ENCODE measurements around the gene PSMD3.
"Not testable (repeated sequence)": the region's sequence is repeated elsewhere in the genome, so short reads cannot be mapped to it uniquely, and the experiment has no call there.

PSMD3 gene

DNA sequence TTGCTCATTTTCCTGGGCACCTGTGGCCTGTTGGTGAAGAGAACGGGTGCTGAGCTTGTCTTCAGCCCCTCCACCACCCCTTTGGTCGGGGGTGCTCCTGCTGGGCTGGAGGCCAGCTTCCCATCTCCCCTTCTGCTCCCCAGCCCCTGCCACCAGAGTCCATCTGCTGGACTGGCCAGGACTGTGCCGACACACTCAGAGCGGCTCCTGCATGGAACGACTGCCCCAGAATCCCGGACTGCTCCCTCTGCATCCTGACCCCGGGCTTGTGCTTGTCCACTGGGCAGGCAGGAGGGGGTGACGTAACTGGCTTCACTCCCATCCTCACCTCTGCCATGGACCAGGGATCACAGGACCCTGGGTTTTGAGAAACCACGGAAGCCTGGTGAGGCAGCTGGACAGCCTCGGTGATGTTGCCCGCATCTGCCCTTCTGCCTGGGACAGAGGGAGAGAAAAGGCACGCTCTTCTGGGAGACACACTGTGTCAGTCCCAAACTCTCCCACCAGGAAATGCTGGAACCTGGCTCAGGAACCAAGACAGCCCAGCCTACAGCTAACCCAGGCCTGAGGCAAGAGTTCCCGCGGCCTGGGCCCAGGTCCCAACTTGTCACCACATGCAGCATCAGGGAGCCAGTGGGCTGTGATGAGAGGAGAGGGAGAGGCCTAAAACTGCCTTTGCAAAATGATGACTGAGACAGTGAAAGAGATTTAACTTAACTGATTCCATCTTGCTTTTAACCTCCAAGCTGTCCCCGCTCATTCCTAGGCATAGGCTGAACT lies 33.9 kb upstream of the PSMD3 start:
- no peak overlapping the region for H3K4me3 ChIP-seq (ENCODE audit: low read length)
- H3K27ac ChIP-seq (ENCODE audit: low read length) = no peak overlapping the region
- WGBS (ENCODE audit: insufficient coverage, insufficient read length) = no CpG with 5 or more reads among the region's 15 CpGs
- DNase-seq (ENCODE audit: low read depth, low spot score) = no peak
- no peaks in the 10 kb centered on the region; the same call in 1 of the 2 replicates for H3K4me1 ChIP-seq (ENCODE audit: control insufficient read depth, insufficient read depth, low read length)
- H3K9me3 ChIP-seq (ENCODE audit: control insufficient read depth, insufficient read depth, low read length) = no peaks in the 10 kb centered on the region
- no peaks in the 10 kb centered on the region for H3K27me3 ChIP-seq (ENCODE audit: control insufficient read depth, insufficient read depth, low read length)
- H3K36me3 ChIP-seq (ENCODE audit: control insufficient read depth, insufficient read depth, low read length) = no peaks in the 10 kb centered on the region

GRCh38 chr17:39948489-39948828 lies 32.1 kb upstream of the PSMD3 start:
- not testable (repeated sequence) for H3K27ac ChIP-seq (ENCODE audit: low read length); DNase-seq (ENCODE audit: low read depth, low spot score); H3K9me3 ChIP-seq (ENCODE audit: control insufficient read depth, insufficient read depth, low read length); H3K27me3 ChIP-seq (ENCODE audit: control insufficient read depth, insufficient read depth, low read length); H3K4me1 ChIP-seq (ENCODE audit: control insufficient read depth, insufficient read depth, low read length); H3K36me3 ChIP-seq (ENCODE audit: control insufficient read depth, insufficient read depth, low read length); H3K4me3 ChIP-seq (ENCODE audit: low read length)
- no CpG with 5 or more reads among the region's 5 CpGs for WGBS (ENCODE audit: insufficient coverage, insufficient read length)

DNA sequence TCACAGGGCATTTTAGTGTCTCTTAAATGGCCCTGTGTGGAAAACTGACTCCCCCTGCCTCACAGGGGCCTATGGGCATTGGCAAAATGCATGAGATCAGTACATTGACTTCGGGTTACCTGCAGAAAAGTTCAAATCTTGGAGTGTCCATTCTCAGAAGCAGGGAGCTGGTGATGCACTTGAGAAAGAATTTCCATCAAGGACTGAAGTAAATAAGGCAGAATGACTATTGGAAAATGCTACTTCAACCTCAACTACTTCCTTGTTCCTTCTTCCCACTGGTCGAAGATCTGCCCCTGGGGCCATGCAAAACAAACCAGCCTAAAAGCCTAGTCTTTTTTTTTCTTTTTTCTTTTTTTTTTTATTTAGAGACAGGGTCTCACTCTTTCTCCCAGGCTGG lies 31.6 kb upstream of the PSMD3 start:
- H3K4me3 ChIP-seq (ENCODE audit: low read length) = no peak overlapping the region
- no peaks in the 10 kb centered on the region for H3K9me3 ChIP-seq (ENCODE audit: control insufficient read depth, insufficient read depth, low read length)
- DNase-seq (ENCODE audit: low read depth, low spot score) = no peak
- no peak overlapping the region for H3K27ac ChIP-seq (ENCODE audit: low read length)
- no peaks in the 10 kb centered on the region; the same call in none of the 2 replicates for H3K4me1 ChIP-seq (ENCODE audit: control insufficient read depth, insufficient read depth, low read length)
- H3K36me3 ChIP-seq (ENCODE audit: control insufficient read depth, insufficient read depth, low read length) = no peaks in the 10 kb centered on the region
- no peaks in the 10 kb centered on the region for H3K27me3 ChIP-seq (ENCODE audit: control insufficient read depth, insufficient read depth, low read length)
- WGBS (ENCODE audit: insufficient coverage, insufficient read length) = no CpG with 5 or more reads among the region's 2 CpGs

DNA sequence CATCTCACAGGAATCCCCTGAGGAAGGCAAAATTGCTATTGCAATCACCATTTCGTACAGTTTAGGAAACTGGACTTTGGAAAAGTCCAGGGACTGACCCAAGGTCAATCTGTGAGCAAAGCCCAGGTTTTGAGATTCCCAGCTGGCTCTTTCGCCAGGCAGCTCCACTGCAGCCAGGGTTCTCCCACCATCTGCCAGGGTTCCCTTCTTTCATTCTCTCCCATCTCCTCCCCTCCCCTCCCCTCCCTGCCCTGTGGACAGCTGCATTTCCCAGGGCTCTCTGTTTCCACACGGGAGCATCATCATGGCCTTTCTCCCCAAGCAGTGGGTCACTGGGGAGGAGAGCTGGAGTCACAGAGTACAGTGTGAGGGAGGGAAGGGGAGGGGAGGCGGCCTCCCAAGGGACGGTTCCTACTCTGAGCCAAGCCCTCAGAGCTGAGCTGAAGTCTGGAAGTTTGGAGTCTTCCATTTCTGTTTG lies 29.7 kb upstream of the PSMD3 start:
- Histone ChIP-seq H3K4me3 (ENCODE audit: low read length) (no peak overlapping the region), H3K27ac (ENCODE audit: low read length) (no peak overlapping the region), H3K4me1 (ENCODE audit: control insufficient read depth, insufficient read depth, low read length) (no peaks in the 10 kb centered on the region; the same call in 1 of the 2 replicates), H3K9me3 (ENCODE audit: control insufficient read depth, insufficient read depth, low read length) (no peaks in the 10 kb centered on the region), H3K36me3 (ENCODE audit: control insufficient read depth, insufficient read depth, low read length) (no peaks in the 10 kb centered on the region), H3K27me3 (ENCODE audit: control insufficient read depth, insufficient read depth, low read length) (no peaks in the 10 kb centered on the region)
- WGBS (ENCODE audit: insufficient coverage, insufficient read length) = no CpG with 5 or more reads among the region's 5 CpGs
- DNase-seq (ENCODE audit: low read depth, low spot score) = no peak

- no peak for DNase-seq (ENCODE audit: low read depth, low spot score)
- Histone ChIP-seq H3K4me3 (ENCODE audit: low read length) (peak overlapping the region; percentile 35), H3K9me3 (ENCODE audit: control insufficient read depth, insufficient read depth, low read length) (no peaks in the 10 kb centered on the region), H3K27me3 (ENCODE audit: control insufficient read depth, insufficient read depth, low read length) (no peaks in the 10 kb centered on the region), H3K4me1 (ENCODE audit: control insufficient read depth, insufficient read depth, low read length) (no peaks in the 10 kb centered on the region; the same call in 1 of the 2 replicates), H3K36me3 (ENCODE audit: control insufficient read depth, insufficient read depth, low read length) (no peaks in the 10 kb centered on the region), H3K27ac (ENCODE audit: low read length) (no peak overlapping the region)
- WGBS (ENCODE audit: insufficient coverage, insufficient read length) = no CpG with 5 or more reads among the region's 22 CpGs
Observed at GRCh38 chr17:39951924-39952679, 28.5 kb upstream of the PSMD3 start.

DNA sequence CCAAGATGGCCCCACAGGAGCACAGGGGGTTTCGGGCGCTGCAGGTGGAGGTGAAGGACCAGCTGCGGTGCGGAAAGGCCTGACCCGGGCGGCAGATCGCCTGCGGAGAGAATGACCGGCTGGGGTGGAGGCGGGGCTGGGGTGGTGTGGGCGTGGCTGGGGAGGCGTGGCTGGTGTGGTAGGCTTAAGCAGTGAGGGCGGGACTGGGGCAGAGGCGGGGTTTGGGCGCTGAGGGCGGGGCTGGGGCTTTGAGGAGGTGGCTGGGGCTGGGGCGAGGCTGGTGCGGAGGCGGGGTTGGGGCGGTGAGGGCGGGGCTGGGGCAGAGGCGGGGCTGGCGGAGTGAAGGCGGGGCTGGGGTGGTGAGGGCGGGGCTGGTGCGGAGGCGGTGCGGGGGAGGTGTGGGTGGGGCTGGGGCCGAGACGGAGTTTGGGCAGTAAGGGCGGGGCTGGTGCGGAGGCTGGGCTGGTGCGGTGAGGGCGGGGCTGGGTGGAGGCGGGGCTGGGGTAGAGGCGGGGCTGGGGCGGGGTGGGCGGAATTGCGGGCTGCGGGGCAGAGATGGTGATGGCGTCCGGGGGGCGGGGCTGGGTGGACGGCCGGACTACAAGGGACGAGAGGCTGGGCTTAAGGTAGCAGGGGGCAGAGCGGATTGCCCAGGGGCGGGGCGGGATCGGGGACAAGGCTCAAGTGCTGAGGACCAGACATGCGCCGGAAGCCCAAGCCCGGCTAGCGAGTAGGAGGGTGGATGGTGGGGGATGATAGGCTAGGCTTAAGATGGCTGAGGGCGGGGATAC lies 27.7 kb upstream of the PSMD3 start:
- Histone ChIP-seq H3K4me3 (ENCODE audit: low read length) (peak overlapping the region; percentile 35), H3K27ac (ENCODE audit: low read length) (no peak overlapping the region), H3K27me3 (ENCODE audit: control insufficient read depth, insufficient read depth, low read length) (no peaks in the 10 kb centered on the region), H3K4me1 (ENCODE audit: control insufficient read depth, insufficient read depth, low read length) (no peaks in the 10 kb centered on the region; the same call in 1 of the 2 replicates), H3K36me3 (ENCODE audit: control insufficient read depth, insufficient read depth, low read length) (no peaks in the 10 kb centered on the region), H3K9me3 (ENCODE audit: control insufficient read depth, insufficient read depth, low read length) (no peaks in the 10 kb centered on the region)
- peak; percentile 98 for DNase-seq (ENCODE audit: low read depth, low spot score)
- no CpG with 5 or more reads among the region's 55 CpGs for WGBS (ENCODE audit: insufficient coverage, insufficient read length)

DNA sequence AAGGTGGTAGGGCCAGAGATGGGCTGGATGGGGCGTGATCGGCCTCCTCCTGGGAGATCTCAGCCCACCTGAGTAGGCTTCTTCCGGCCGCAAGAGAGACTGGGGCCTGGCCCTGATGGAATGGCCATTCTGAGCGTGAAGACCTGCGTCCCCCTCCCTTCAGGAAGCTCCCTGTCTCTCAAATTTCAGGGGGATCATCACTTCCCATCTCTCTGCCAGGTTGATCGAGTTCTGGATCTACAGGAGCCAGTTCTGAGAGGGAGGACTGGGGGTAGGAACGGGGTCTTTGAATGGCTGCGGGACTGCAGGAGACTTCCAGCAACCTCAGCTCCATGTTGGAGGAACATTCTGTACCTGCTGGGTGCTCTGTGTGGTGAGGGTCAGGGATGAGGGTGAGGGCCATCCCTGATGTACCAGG lies 27.1 kb upstream of the PSMD3 start:
- peak overlapping the region; percentile 43; the same call in 1 of the 2 replicates for H3K4me3 ChIP-seq (ENCODE audit: low read length)
- H3K27me3 ChIP-seq (ENCODE audit: control insufficient read depth, insufficient read depth, low read length) = no peaks in the 10 kb centered on the region
- no peaks in the 10 kb centered on the region for H3K9me3 ChIP-seq (ENCODE audit: control insufficient read depth, insufficient read depth, low read length)
- no CpG with 5 or more reads among the region's 9 CpGs for WGBS (ENCODE audit: insufficient coverage, insufficient read length)
- H3K36me3 ChIP-seq (ENCODE audit: control insufficient read depth, insufficient read depth, low read length) = no peaks in the 10 kb centered on the region
- no peak overlapping the region for H3K27ac ChIP-seq (ENCODE audit: low read length)
- H3K4me1 ChIP-seq (ENCODE audit: control insufficient read depth, insufficient read depth, low read length) = no peaks in the 10 kb centered on the region; the same call in 1 of the 2 replicates
- DNase-seq (ENCODE audit: low read depth, low spot score) = no peak

- no CpG with 5 or more reads among the region's 4 CpGs for WGBS (ENCODE audit: insufficient coverage, insufficient read length)
- H3K36me3 ChIP-seq (ENCODE audit: control insufficient read depth, insufficient read depth, low read length) = no peaks in the 10 kb centered on the region
- no peak overlapping the region for H3K4me3 ChIP-seq (ENCODE audit: low read length)
- H3K4me1 ChIP-seq (ENCODE audit: control insufficient read depth, insufficient read depth, low read length) = no peaks in the 10 kb centered on the region; the same call in 1 of the 2 replicates
- DNase-seq (ENCODE audit: low read depth, low spot score) = no peak
- H3K9me3 ChIP-seq (ENCODE audit: control insufficient read depth, insufficient read depth, low read length) = no peaks in the 10 kb centered on the region
- no peak overlapping the region for H3K27ac ChIP-seq (ENCODE audit: low read length)
- H3K27me3 ChIP-seq (ENCODE audit: control insufficient read depth, insufficient read depth, low read length) = no peaks in the 10 kb centered on the region
Observed at GRCh38 chr17:39954876-39955275, 25.7 kb upstream of the PSMD3 start.

DNA sequence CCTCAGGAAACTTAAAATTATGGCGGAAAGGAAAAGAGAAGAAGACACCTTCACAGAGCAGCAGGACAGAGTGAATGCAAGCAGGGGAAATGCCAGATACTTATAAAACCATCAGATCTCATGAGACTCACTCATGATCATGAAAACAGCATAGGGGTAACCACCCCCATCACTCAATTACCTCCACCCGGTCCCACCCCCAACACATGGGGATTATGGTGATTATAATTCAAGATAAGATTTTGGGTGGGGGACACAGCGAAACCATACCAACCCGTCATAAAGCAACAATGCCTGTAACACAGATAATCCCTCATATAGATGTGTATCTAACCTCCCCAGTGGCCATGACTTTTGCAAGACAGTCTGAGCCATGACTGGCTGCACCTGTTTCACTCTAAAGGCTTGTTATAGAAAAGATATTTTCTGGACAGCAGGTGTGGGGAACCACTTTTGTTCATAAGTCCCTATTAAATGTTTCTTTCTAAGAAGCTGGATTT lies 24.8 kb upstream of the PSMD3 start:
- H3K4me1 ChIP-seq (ENCODE audit: control insufficient read depth, insufficient read depth, low read length) = no peaks in the 10 kb centered on the region; the same call in 1 of the 2 replicates
- DNase-seq (ENCODE audit: low read depth, low spot score) = no peak
- WGBS (ENCODE audit: insufficient coverage, insufficient read length) = no CpG with 5 or more reads among the region's 4 CpGs
- H3K4me3 ChIP-seq (ENCODE audit: low read length) = no peak overlapping the region
- H3K9me3 ChIP-seq (ENCODE audit: control insufficient read depth, insufficient read depth, low read length) = no peaks in the 10 kb centered on the region
- no peaks in the 10 kb centered on the region for H3K36me3 ChIP-seq (ENCODE audit: control insufficient read depth, insufficient read depth, low read length)
- no peaks in the 10 kb centered on the region for H3K27me3 ChIP-seq (ENCODE audit: control insufficient read depth, insufficient read depth, low read length)
- no peak overlapping the region for H3K27ac ChIP-seq (ENCODE audit: low read length)

DNA sequence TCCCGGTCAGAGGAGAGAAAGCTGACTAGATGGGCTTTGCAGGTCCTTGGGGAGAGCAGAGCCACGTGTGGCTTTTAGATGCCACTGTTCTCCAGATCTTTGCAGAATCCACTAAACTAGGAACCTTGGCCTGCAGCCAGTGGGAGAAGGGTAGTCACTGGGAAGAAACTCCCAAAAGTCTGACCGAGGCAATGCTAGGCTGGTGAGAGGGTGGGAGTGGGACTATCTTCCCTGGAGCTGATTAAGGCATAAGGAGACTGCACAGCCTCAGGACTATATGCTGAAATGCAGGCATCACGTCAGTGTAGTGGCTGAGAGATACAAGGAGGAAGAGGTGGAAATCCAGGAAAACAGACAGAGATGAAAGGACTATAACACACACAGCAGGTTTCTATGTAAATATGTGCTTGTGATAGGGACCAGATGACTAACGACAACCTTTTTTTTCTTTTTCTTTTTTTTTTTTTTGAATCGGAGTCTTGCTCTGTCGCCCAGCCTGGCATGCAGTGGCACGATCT lies 20.0 kb upstream of the PSMD3 start:
- Histone ChIP-seq H3K27ac (ENCODE audit: low read length) (no peak overlapping the region), H3K36me3 (ENCODE audit: control insufficient read depth, insufficient read depth, low read length) (no peaks in the 10 kb centered on the region), H3K4me1 (ENCODE audit: control insufficient read depth, insufficient read depth, low read length) (no peaks in the 10 kb centered on the region; the same call in 1 of the 2 replicates), H3K9me3 (ENCODE audit: control insufficient read depth, insufficient read depth, low read length) (no peaks in the 10 kb centered on the region), H3K4me3 (ENCODE audit: low read length) (no peak overlapping the region), H3K27me3 (ENCODE audit: control insufficient read depth, insufficient read depth, low read length) (no peaks in the 10 kb centered on the region)
- DNase-seq (ENCODE audit: low read depth, low spot score) = no peak
- no CpG with 5 or more reads among the region's 8 CpGs for WGBS (ENCODE audit: insufficient coverage, insufficient read length)
